GM12878 (cell line): ENCODE results near the gene ZNF883. TPM values are rescaled to one million over a fixed set of nuclear protein-coding genes. Genes with fewer than 3 reads are reported as not detected.

Source experiments
- ATF7 ChIP-seq: fragments of 450-650 bp; IDR thresholded peaks from 2 replicates; pipeline ENCODE4 v1.6.1; 2016; ENCODE audit warnings: low read depth, mild to moderate bottlenecking
- BMI1 ChIP-seq: fragments of 450-650 bp; IDR thresholded peaks from 2 replicates; pipeline ENCODE4 v1.6.1; 2016; ENCODE audit warnings: mild to moderate bottlenecking, moderate library complexity, borderline replicate concordance
- BRCA1 ChIP-seq: IDR thresholded peaks from 2 replicates; pipeline ENCODE4 v1.6.1; 2011; ENCODE audit warnings: low read depth, low read length, improper control_type of control experiment
- CBX5 ChIP-seq: sonication (generic); IDR thresholded peaks from 2 replicates; pipeline ENCODE4 v1.6.1; 2016; ENCODE audit warnings: low read depth, moderate library complexity, mild to moderate bottlenecking, inconsistent platforms
- DPF2 ChIP-seq: fragments of 450-650 bp; IDR thresholded peaks from 2 replicates; pipeline ENCODE4 v1.6.1; 2017; ENCODE audit warnings: mild to moderate bottlenecking
- FOXM1 ChIP-seq: IDR thresholded peaks from 2 replicates; pipeline ENCODE4 v1.6.1; 2012; ENCODE audit warnings: low read depth, mild to moderate bottlenecking, inconsistent platforms, low read length, moderate library complexity
- GABPA ChIP-seq: IDR thresholded peaks from 2 replicates; pipeline ENCODE4 v1.6.1; 2014; ENCODE audit warnings: antibody characterized with exemption, low read depth, mild to moderate bottlenecking, inconsistent platforms
- MEF2A ChIP-seq: IDR thresholded peaks from 2 replicates; pipeline ENCODE4 v1.6.1; 2011; ENCODE audit warnings: low read depth, mild to moderate bottlenecking, low read length, moderate library complexity; ENCODE audit not compliant: insufficient read depth
- MTA2 ChIP-seq: fragments of 450-650 bp; IDR thresholded peaks from 2 replicates; pipeline ENCODE4 v1.6.1; 2016; ENCODE audit warnings: low read depth, mild to moderate bottlenecking, moderate library complexity
- NFIC ChIP-seq: IDR thresholded peaks from 2 replicates; pipeline ENCODE4 v1.6.1; 2012; ENCODE audit warnings: low read depth, mild to moderate bottlenecking, inconsistent platforms, low read length, moderate library complexity
- POLR2A ChIP-seq: IDR thresholded peaks from 2 replicates; pipeline ENCODE4 v1.6.1; 2011; ENCODE audit warnings: low read depth, mild to moderate bottlenecking, low read length
- POLR2AphosphoS2 ChIP-seq: IDR thresholded peaks from 2 replicates; pipeline ENCODE4 v1.6.1; 2011; ENCODE audit warnings: low read depth, mild to moderate bottlenecking, low read length, improper control_type of control experiment, moderate library complexity
- RAD21 ChIP-seq: IDR thresholded peaks from 2 replicates; pipeline ENCODE4 v1.6.1; 2011; ENCODE audit warnings: mild to moderate bottlenecking, low read depth, low read length, moderate library complexity; ENCODE audit not compliant: insufficient read depth
- RCOR1 ChIP-seq: conservative IDR thresholded peaks from 2 replicates; pipeline ENCODE4 v1.6.1; 2012; ENCODE audit warnings: low read depth, low read length, improper control_type of control experiment
- SIX5 ChIP-seq: IDR thresholded peaks from 2 replicates; pipeline ENCODE4 v1.6.1; 2011; ENCODE audit warnings: mild to moderate bottlenecking, low read depth, low read length, moderate library complexity; ENCODE audit not compliant: severe bottlenecking
- SREBF1 ChIP-seq: IDR thresholded peaks from 2 replicates; pipeline ENCODE4 v1.6.1; 2012; ENCODE audit warnings: mild to moderate bottlenecking, low read length
- SUZ12 ChIP-seq: fragments of 200-600 bp; sonication (generic); IDR thresholded peaks from one replicate; pipeline ENCODE4 v1.6.1; 2018; ENCODE audit warnings: antibody characterized with exemption, mild to moderate bottlenecking; ENCODE audit not compliant: unreplicated experiment
- TCF12 ChIP-seq: IDR thresholded peaks from 2 replicates; pipeline ENCODE4 v1.6.1; 2011; ENCODE audit warnings: low read depth, mild to moderate bottlenecking, low read length
- TCF7 ChIP-seq: IDR thresholded peaks from 2 replicates; pipeline ENCODE4 v1.6.1; 2014; ENCODE audit warnings: antibody characterized with exemption, borderline replicate concordance
- USF1 ChIP-seq: IDR thresholded peaks from 2 replicates; pipeline ENCODE4 v1.6.1; 2011; ENCODE audit warnings: borderline replicate concordance, low read depth, mild to moderate bottlenecking, moderate library complexity, mixed read lengths, low read length; ENCODE audit not compliant: insufficient read depth; ENCODE audit errors: extremely low read length
- WRNIP1 ChIP-seq: IDR thresholded peaks from 2 replicates; pipeline ENCODE4 v1.6.1; 2011; ENCODE audit warnings: low read depth, low read length, improper control_type of control experiment, borderline replicate concordance
- YY1 ChIP-seq: IDR thresholded peaks from 2 replicates; pipeline ENCODE4 v1.6.1; 2011; ENCODE audit warnings: low read depth, mild to moderate bottlenecking, low read length
- ZSCAN29 ChIP-seq: fragments of 450-650 bp; IDR thresholded peaks from 2 replicates; pipeline ENCODE4 v1.6.1; 2017; ENCODE audit warnings: mild to moderate bottlenecking, moderate library complexity
- ZZZ3 ChIP-seq: IDR thresholded peaks from 2 replicates; pipeline ENCODE4 v1.6.1; 2011; ENCODE audit warnings: low read depth; ENCODE audit not compliant: control insufficient read depth, insufficient read length
- polyA plus RNA-seq, 11 experiments: library from polyadenylated mRNA; depleted of rRNA in 4 of 11; unstranded in 6 of 11; stranded (reverse) in 5 of 11; fragments of >200 nt; fragmentation: Nextera tagmentation in 4 of 11; fragmentation: Illumina TruSeq in 1 of 11; extraction: Ambion mirVana in 4 of 11; extraction: Trizol in 1 of 11; gene quantifications; 1 replicate in 1 of 11; 2 replicates in 10 of 11; pipeline versions ENCODE4 v1.2.1 to v1.2.3, GENCODE V29; 2011 to 2016; ENCODE audit warnings: inconsistent platforms in 2 of 11, missing spikeins in 2 of 11, low read depth in 1 of 11
- total RNA-seq, 4 experiments: library from RNA; depleted of rRNA in 3 of 4; stranded (reverse); fragments of >200 nt in 3 of 4; fragmentation: Illumina TruSeq in 1 of 4; extraction: Trizol in 1 of 4; gene quantifications; 2 replicates each; pipeline versions ENCODE4 v1.2.1 to v1.2.3, GENCODE V29; 2013 to 2021
- TF ChIP-seq, protein P1 (sequence below): fragments of 450-650 bp; IDR thresholded peaks from 2 replicates; pipeline ENCODE4 v1.6.1; 2017; ENCODE audit warnings: antibody characterized with exemption, mild to moderate bottlenecking, moderate library complexity
- TF ChIP-seq, protein P2 (sequence below): fragments of 450-650 bp; IDR thresholded peaks from 2 replicates; pipeline ENCODE4 v1.6.1; 2016; ENCODE audit warnings: mild to moderate bottlenecking

Gene ZNF883
- total and polyA plus RNA-seq, 10 of the 15 experiments (the other 5 are each of a cell fraction or from before 2014, with no cell fraction given), result 0.10 to 0.72 (median 0.25) TPM

- TF ChIP-seq NFIC (no peak; the same call in 1 of the 2 replicates), ATF7 (no peak), POLR2AphosphoS2 (no peak), GABPA (peak; percentile 83), SIX5 (peak; percentile 86), WRNIP1 (no peak), CBX5 (peak; percentile 89; the same call in 1 of the 2 replicates), MEF2A (no peak), SREBF1 (no peak), RAD21 (no peak), MTA2 (no peak), RCOR1 (no peak), BRCA1 (no peak), TCF7 (no peak), FOXM1 (no peak), TCF12 (no peak), ZZZ3 (no peak), BMI1 (no peak), YY1 (peak; percentile 100), SUZ12 (no peak), ZSCAN29 (no peak), DPF2 (no peak), POLR2A (peak; percentile 75), USF1 (no peak)
- TF ChIP-seq, protein P1, sequence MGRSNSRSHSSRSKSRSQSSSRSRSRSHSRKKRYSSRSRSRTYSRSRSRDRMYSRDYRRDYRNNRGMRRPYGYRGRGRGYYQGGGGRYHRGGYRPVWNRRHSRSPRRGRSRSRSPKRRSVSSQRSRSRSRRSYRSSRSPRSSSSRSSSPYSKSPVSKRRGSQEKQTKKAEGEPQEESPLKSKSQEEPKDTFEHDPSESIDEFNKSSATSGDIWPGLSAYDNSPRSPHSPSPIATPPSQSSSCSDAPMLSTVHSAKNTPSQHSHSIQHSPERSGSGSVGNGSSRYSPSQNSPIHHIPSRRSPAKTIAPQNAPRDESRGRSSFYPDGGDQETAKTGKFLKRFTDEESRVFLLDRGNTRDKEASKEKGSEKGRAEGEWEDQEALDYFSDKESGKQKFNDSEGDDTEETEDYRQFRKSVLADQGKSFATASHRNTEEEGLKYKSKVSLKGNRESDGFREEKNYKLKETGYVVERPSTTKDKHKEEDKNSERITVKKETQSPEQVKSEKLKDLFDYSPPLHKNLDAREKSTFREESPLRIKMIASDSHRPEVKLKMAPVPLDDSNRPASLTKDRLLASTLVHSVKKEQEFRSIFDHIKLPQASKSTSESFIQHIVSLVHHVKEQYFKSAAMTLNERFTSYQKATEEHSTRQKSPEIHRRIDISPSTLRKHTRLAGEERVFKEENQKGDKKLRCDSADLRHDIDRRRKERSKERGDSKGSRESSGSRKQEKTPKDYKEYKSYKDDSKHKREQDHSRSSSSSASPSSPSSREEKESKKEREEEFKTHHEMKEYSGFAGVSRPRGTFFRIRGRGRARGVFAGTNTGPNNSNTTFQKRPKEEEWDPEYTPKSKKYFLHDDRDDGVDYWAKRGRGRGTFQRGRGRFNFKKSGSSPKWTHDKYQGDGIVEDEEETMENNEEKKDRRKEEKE, result no peak
- TF ChIP-seq, protein P2, sequence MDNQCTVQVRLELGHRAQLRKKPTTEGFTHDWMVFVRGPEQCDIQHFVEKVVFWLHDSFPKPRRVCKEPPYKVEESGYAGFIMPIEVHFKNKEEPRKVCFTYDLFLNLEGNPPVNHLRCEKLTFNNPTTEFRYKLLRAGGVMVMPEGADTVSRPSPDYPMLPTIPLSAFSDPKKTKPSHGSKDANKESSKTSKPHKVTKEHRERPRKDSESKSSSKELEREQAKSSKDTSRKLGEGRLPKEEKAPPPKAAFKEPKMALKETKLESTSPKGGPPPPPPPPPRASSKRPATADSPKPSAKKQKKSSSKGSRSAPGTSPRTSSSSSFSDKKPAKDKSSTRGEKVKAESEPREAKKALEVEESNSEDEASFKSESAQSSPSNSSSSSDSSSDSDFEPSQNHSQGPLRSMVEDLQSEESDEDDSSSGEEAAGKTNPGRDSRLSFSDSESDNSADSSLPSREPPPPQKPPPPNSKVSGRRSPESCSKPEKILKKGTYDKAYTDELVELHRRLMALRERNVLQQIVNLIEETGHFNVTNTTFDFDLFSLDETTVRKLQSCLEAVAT, result no peak
Measured at GRCh38 chr9:113056191-113057106, 44.5 kb upstream of the ZNF883 start, which contains the start of gene ZFP37 (continued).
